Activated CD4-positive, CD25-positive, alpha-beta regulatory T cell treated with anti-CD3 and anti-CD28 coated beads, Interleukin-2, amount 50 U/mL, for 16 hours (primary cell): Measurements from ENCODE around the gene CCRL2.
"Not testable (repeated sequence)": the region's sequence is repeated elsewhere in the genome, so short reads cannot be mapped to it uniquely, and the experiment has no call there.

ENCODE experiments used
- DNase-seq: peaks from one replicate; pipeline ENCODE4 v3.0.0-alpha.2; 2020; ENCODE audit warnings: low read depth, low spot score

Gene CCRL2

GRCh38 chr3:46427916-46428833 is 21.1 kb downstream of the CCRL2 start:
- no peak for DNase-seq

- no peak for DNase-seq
These were observed 22.2 kb downstream of the CCRL2 start for GRCh38 chr3:46429250-46429649.

GRCh38 chr3:46429671-46430070 is 22.6 kb downstream of the CCRL2 start:
- no peak for DNase-seq

- DNase-seq = not testable (repeated sequence)
These were observed 23.8 kb downstream of the CCRL2 start for GRCh38 chr3:46430879-46431278.

GRCh38 chr3:46431905-46432304 is 24.8 kb downstream of the CCRL2 start:
- not testable (repeated sequence) for DNase-seq

GRCh38 chr3:46433118-46433517 is 26.1 kb downstream of the CCRL2 start:
- not testable (repeated sequence) for DNase-seq

- DNase-seq = no peak
These were observed 26.8 kb downstream of the CCRL2 start for GRCh38 chr3:46433841-46434240.

- no peak for DNase-seq
These were observed 28.1 kb downstream of the CCRL2 start for GRCh38 chr3:46435081-46435726.

- no peak for DNase-seq
These were observed 31.8 kb downstream of the CCRL2 start for GRCh38 chr3:46438831-46439230.

- DNase-seq = no peak
These were observed 33.7 kb downstream of the CCRL2 start for GRCh38 chr3:46440531-46441294.

- no peak for DNase-seq
These were observed 35.8 kb downstream of the CCRL2 start for GRCh38 chr3:46442576-46443530.

- no peak for DNase-seq
These were observed 40.3 kb downstream of the CCRL2 start for GRCh38 chr3:46447228-46447985.

- DNase-seq = no peak
These were observed 41.7 kb downstream of the CCRL2 start for GRCh38 chr3:46448721-46449120.

GRCh38 chr3:46449755-46450552 is 42.9 kb downstream of the CCRL2 start:
- no peak for DNase-seq

GRCh38 chr3:46453526-46454208 is 46.6 kb downstream of the CCRL2 start:
- DNase-seq = no peak

GRCh38 chr3:46454209-46454595 is 47.1 kb downstream of the CCRL2 start:
- DNase-seq = no peak

GRCh38 chr3:46454606-46455005 is 47.5 kb downstream of the CCRL2 start:
- DNase-seq = no peak

- DNase-seq = no peak
These were observed 48.4 kb downstream of the CCRL2 start for GRCh38 chr3:46455231-46456115.
